Activated CD4-positive, alpha-beta T cell treated with anti-CD3 and anti-CD28 coated beads, Interleukin-10, Interleukin-2, amounts not matched to agents 100 ng/mL and 50 ng/mL, durations not matched to agents 16 hours and 8 hours (primary cell): ENCODE measurements around the gene PARD3B.
A peak's percentile ranks its signal among the peaks of the same experiment; 100 is the strongest.

Experiments
- DNase-seq: peaks from one replicate; pipeline ENCODE4 v3.0.0-alpha.2; 2020

Gene PARD3B

GRCh38 chr2:204776781-204777559, 231.7 kb downstream of the PARD3B start:
- no peak for DNase-seq

- no peak for DNase-seq
Measured at GRCh38 chr2:204779771-204780170, 234.5 kb downstream of the PARD3B start.

GRCh38 chr2:204781941-204782340, 236.7 kb downstream of the PARD3B start:
- no peak for DNase-seq

GRCh38 chr2:204790076-204790475, 244.8 kb downstream of the PARD3B start:
- DNase-seq, result no peak

- DNase-seq, result no peak
Measured at GRCh38 chr2:204791230-204791629, 246.0 kb downstream of the PARD3B start.

- no peak for DNase-seq
Measured at GRCh38 chr2:204794624-204795023, 249.3 kb downstream of the PARD3B start.

- no peak for DNase-seq
Measured at GRCh38 chr2:204795156-204795555, 249.9 kb downstream of the PARD3B start.

- peak; percentile 34 for DNase-seq
Measured at GRCh38 chr2:204796581-204796980, 251.3 kb downstream of the PARD3B start.

- no peak for DNase-seq
Measured at GRCh38 chr2:204799791-204800190, 254.5 kb downstream of the PARD3B start.

GRCh38 chr2:204808494-204808893, 263.2 kb downstream of the PARD3B start:
- no peak for DNase-seq

- DNase-seq, result no peak
Measured at GRCh38 chr2:204824751-204825453, 279.6 kb downstream of the PARD3B start.

GRCh38 chr2:204825681-204826080, 280.4 kb downstream of the PARD3B start:
- no peak for DNase-seq

GRCh38 chr2:204827701-204828590, 282.7 kb downstream of the PARD3B start:
- no peak for DNase-seq

- no peak for DNase-seq
Measured at GRCh38 chr2:204834716-204835384, 289.6 kb downstream of the PARD3B start.

GRCh38 chr2:204835786-204836185, 290.5 kb downstream of the PARD3B start:
- DNase-seq, result no peak

- peak; percentile 38 for DNase-seq
Measured at GRCh38 chr2:204840504-204840903, 295.2 kb downstream of the PARD3B start.

GRCh38 chr2:204842068-204842467, 296.8 kb downstream of the PARD3B start:
- no peak for DNase-seq

- peak; percentile 75 for DNase-seq
Measured at GRCh38 chr2:204842661-204843485, 297.6 kb downstream of the PARD3B start.

GRCh38 chr2:204846471-204846870, 301.2 kb downstream of the PARD3B start:
- no peak for DNase-seq

- no peak for DNase-seq
Measured at GRCh38 chr2:204849892-204850291, 304.6 kb downstream of the PARD3B start.

GRCh38 chr2:204850581-204850980, 305.3 kb downstream of the PARD3B start:
- no peak for DNase-seq

GRCh38 chr2:204853905-204854304, 308.6 kb downstream of the PARD3B start:
- DNase-seq, result no peak
